HepG2 (cell line): ENCODE data around the gene VWA1. TPM values are rescaled to one million over a fixed set of nuclear protein-coding genes. Genes with fewer than 3 reads are reported as not detected.

Source experiments
- ATAD3A ChIP-seq: sonication (generic); formaldehyde crosslinking; IDR thresholded peaks from 2 replicates; pipeline ENCODE4 v1.4.0; 2020; ENCODE audit warnings: missing genetic modification reagents
- BRCA1 ChIP-seq: sonication (generic); formaldehyde crosslinking; IDR thresholded peaks from 2 replicates; pipeline ENCODE4 v1.4.0; 2020; ENCODE audit warnings: missing genetic modification reagents
- HMGA1 ChIP-seq: sonication (generic); formaldehyde crosslinking; conservative IDR thresholded peaks from 2 replicates; pipeline ENCODE4 v1.4.0; 2020; ENCODE audit warnings: missing genetic modification reagents
- IKZF4 ChIP-seq: sonication (generic); formaldehyde crosslinking; IDR thresholded peaks from 2 replicates; pipeline ENCODE4 v1.5.1; 2020; ENCODE audit warnings: borderline replicate concordance, mild to moderate bottlenecking, low read depth, missing genetic modification reagents; ENCODE audit errors: not compliant biosample characterization
- MLXIP ChIP-seq: sonication (generic); formaldehyde crosslinking; IDR thresholded peaks from 2 replicates; pipeline ENCODE4 v1.9.0; 2021; ENCODE audit warnings: missing genetic modification reagents, borderline replicate concordance
- PHF5A ChIP-seq: IDR thresholded peaks from one replicate; pipeline ENCODE4 v1.6.1; 2018; ENCODE audit warnings: low read depth, missing genetic modification reagents; ENCODE audit not compliant: unreplicated experiment
- POLR2G ChIP-seq: fragments of 200-400 bp; formaldehyde crosslinking; IDR thresholded peaks from 2 replicates; pipeline ENCODE4 v1.6.1; 2018; ENCODE audit warnings: mild to moderate bottlenecking, low read depth, low read length, moderate library complexity
- REPIN1 ChIP-seq: sonication (generic); formaldehyde crosslinking; IDR thresholded peaks from 2 replicates; pipeline ENCODE4 v1.8.0; 2022; ENCODE audit warnings: missing genetic modification reagents, low read depth, mild to moderate bottlenecking, borderline replicate concordance
- YEATS4 ChIP-seq: sonication (generic); formaldehyde crosslinking; IDR thresholded peaks from 2 replicates; pipeline ENCODE4 v1.4.0; 2020; ENCODE audit warnings: missing genetic modification reagents, borderline replicate concordance
- ZNF207 ChIP-seq: fragments of 450-650 bp; IDR thresholded peaks from 2 replicates; pipeline ENCODE4 v1.6.1; 2016; ENCODE audit warnings: antibody characterized with exemption, borderline replicate concordance
- ZNF263 ChIP-seq: sonication (generic); formaldehyde crosslinking; IDR thresholded peaks from 2 replicates; pipeline ENCODE4 v1.4.0; 2020; ENCODE audit warnings: missing genetic modification reagents
- ZNF597 ChIP-seq: sonication (generic); formaldehyde crosslinking; IDR thresholded peaks from 2 replicates; pipeline ENCODE4 v1.5.0; 2020; ENCODE audit warnings: missing genetic modification reagents
- ZNF674 ChIP-seq: sonication (generic); formaldehyde crosslinking; IDR thresholded peaks from 2 replicates; pipeline ENCODE4 v1.5.0; 2020; ENCODE audit warnings: low read depth, mild to moderate bottlenecking, missing genetic modification reagents
- polyA plus RNA-seq, 8 experiments: library from polyadenylated mRNA; depleted of rRNA in 3 of 8; stranded (reverse) in 7 of 8; unstranded in 1 of 8; fragments of >200 nt; fragmentation: Illumina TruSeq in 4 of 8; extraction: Trizol in 4 of 8; gene quantifications; 2 replicates each; pipeline versions ENCODE4 v1.2.1 to v1.2.3, GENCODE V29; 2011 to 2016; ENCODE audit warnings: low read depth in 4 of 8, missing spikeins in 1 of 8, mixed read lengths in 1 of 8; ENCODE audit not compliant: insufficient read depth in 1 of 8
- total RNA-seq, 5 experiments: library from RNA; depleted of rRNA; stranded (reverse); fragments of >200 nt; fragmentation: Illumina TruSeq; extraction: Trizol; gene quantifications; 2 replicates each; pipeline ENCODE4 v1.2.3, GENCODE V29; 2016; ENCODE audit warnings: low read depth in 1 of 5
- TF ChIP-seq, protein P1 (sequence below): sonication (generic); formaldehyde crosslinking; IDR thresholded peaks from 2 replicates; pipeline ENCODE4; 2020; ENCODE audit warnings: missing genetic modification reagents, mild to moderate bottlenecking, borderline replicate concordance
- TF ChIP-seq, protein P2 (sequence below): sonication (generic); formaldehyde crosslinking; IDR thresholded peaks from 2 replicates; pipeline ENCODE4 v1.5.1; 2020; ENCODE audit warnings: mild to moderate bottlenecking, missing genetic modification reagents, borderline replicate concordance

Gene VWA1
- total and polyA plus RNA-seq, 2 of the 13 experiments (the other 11 are each of a cell fraction or from before 2014, with no cell fraction given), result 40.9 to 57.5 TPM

DNA sequence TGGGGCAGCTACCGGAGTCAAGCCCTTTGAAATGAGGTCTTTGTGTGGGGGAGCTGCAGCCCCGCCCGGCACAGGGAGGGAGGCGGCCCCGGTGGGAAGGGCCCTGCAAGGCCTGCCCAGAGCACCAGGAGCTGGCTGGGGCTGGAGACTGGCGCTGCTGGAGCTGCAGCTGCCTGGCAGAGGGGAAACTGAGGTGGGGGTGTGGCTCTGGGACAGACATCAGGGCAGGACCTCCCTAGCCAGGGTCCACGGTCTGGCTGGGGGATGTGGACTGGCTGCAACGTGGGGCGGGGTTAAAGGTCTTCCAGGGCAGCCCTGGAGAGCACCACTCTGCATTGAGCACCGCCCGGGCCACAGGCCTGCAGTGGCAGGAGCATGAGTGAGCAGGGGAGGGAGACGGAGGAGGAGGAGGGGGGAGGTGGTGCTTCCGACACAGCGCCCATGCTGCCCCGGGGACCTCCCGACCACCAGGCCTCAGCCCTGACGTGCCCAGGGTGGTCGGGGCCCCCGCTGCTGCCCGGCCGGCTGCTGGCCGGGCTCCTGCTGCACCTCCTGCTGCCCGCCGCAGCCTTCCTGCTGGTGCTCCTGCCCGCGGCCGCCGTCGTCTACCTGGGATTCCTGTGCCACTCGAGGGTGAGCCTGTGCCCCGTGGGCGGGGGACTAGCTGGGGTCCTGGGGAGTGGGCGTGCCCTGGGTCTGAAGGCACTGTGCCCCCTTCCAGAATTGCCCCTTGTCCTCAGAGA lies 9.6 kb upstream of the VWA1 start (continued):
- TF ChIP-seq, protein P1, sequence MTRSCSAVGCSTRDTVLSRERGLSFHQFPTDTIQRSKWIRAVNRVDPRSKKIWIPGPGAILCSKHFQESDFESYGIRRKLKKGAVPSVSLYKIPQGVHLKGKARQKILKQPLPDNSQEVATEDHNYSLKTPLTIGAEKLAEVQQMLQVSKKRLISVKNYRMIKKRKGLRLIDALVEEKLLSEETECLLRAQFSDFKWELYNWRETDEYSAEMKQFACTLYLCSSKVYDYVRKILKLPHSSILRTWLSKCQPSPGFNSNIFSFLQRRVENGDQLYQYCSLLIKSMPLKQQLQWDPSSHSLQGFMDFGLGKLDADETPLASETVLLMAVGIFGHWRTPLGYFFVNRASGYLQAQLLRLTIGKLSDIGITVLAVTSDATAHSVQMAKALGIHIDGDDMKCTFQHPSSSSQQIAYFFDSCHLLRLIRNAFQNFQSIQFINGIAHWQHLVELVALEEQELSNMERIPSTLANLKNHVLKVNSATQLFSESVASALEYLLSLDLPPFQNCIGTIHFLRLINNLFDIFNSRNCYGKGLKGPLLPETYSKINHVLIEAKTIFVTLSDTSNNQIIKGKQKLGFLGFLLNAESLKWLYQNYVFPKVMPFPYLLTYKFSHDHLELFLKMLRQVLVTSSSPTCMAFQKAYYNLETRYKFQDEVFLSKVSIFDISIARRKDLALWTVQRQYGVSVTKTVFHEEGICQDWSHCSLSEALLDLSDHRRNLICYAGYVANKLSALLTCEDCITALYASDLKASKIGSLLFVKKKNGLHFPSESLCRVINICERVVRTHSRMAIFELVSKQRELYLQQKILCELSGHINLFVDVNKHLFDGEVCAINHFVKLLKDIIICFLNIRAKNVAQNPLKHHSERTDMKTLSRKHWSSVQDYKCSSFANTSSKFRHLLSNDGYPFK (CRISPR knock-in tag), result no peak
- TF ChIP-seq, protein P2, sequence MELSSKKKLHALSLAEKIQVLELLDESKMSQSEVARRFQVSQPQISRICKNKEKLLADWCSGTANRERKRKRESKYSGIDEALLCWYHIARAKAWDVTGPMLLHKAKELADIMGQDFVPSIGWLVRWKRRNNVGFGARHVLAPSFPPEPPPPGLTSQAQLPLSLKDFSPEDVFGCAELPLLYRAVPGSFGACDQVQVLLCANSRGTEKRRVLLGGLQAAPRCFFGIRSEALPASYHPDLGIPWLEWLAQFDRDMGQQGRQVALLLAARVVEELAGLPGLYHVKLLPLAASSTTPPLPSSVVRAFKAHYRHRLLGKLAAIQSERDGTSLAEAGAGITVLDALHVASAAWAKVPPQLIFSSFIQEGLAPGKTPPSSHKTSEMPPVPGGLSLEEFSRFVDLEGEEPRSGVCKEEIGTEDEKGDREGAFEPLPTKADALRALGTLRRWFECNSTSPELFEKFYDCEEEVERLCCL (CRISPR knock-in tag), result no peak
- TF ChIP-seq ZNF597 (CRISPR knock-in tag) (no peak), ZNF207 (no peak), BRCA1 (CRISPR knock-in tag) (no peak), MLXIP (CRISPR knock-in tag) (no peak), HMGA1 (CRISPR knock-in tag) (no peak), ZNF263 (CRISPR knock-in tag) (peak; percentile 99), ATAD3A (CRISPR knock-in tag) (no peak), POLR2G (peak; percentile 48), PHF5A (CRISPR knock-in tag) (peak; percentile 56), YEATS4 (CRISPR knock-in tag) (0 out of 2 replicates have a peak, but pooled peaks have one; percentile 10), ZNF674 (CRISPR knock-in tag) (no peak), IKZF4 (no peak), REPIN1 (peak; percentile 65; the same call in 1 of the 2 replicates)
